DND-41 (cell line): ENCODE data around the gene URB1.

ENCODE experiments used
- EZH2 ChIP-seq: IDR thresholded peaks from 3 replicates; pipeline ENCODE4 v1.6.1; 2012; ENCODE audit warnings: borderline replicate concordance, low read depth, mild to moderate bottlenecking, moderate library complexity, low read length, inconsistent platforms; ENCODE audit not compliant: severe bottlenecking
- TF ChIP-seq, protein P1 (sequence below): IDR thresholded peaks from 2 replicates; pipeline ENCODE4 v1.5.1; 2012; ENCODE audit warnings: borderline replicate concordance, low read length, moderate library complexity, mild to moderate bottlenecking; ENCODE audit not compliant: poor library complexity, severe bottlenecking; ENCODE audit errors: extremely low read depth

DNA sequence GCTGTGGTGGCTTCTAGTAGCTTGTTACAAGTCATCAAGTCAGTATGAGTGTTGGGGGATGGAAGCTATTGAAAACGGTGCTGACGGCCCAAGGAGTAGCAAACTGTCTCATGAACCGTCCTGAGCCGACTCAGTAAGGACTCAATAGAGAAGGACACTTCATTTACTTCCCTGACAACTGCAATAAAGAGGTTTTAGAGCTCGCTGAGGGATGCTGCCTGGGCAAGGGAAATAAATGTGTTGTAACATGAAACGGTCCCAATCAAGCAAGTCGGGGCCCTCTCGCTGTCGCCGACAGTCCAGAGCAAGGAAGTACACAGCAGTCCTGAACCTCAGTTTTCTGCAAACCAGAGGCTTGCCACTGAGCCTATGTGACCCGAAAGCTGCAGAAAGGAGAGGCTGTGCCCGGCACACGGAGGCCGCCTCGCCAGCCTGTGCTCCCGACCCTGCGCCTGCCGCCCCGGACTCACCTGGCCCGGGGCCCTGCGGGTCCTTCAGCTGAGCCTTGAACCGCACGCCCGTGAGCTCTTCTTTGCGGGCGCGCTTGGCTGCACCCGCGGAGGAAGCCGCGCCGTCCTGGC, 423 bp downstream of the URB1 start:
- TF ChIP-seq, protein P1, sequence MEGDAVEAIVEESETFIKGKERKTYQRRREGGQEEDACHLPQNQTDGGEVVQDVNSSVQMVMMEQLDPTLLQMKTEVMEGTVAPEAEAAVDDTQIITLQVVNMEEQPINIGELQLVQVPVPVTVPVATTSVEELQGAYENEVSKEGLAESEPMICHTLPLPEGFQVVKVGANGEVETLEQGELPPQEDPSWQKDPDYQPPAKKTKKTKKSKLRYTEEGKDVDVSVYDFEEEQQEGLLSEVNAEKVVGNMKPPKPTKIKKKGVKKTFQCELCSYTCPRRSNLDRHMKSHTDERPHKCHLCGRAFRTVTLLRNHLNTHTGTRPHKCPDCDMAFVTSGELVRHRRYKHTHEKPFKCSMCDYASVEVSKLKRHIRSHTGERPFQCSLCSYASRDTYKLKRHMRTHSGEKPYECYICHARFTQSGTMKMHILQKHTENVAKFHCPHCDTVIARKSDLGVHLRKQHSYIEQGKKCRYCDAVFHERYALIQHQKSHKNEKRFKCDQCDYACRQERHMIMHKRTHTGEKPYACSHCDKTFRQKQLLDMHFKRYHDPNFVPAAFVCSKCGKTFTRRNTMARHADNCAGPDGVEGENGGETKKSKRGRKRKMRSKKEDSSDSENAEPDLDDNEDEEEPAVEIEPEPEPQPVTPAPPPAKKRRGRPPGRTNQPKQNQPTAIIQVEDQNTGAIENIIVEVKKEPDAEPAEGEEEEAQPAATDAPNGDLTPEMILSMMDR, result no peak
- TF ChIP-seq EZH2, result no peak
